ENCODE data around the gene UNCX.
"Not testable (repeated sequence)": the region's sequence is repeated elsewhere in the genome, so short reads cannot be mapped to it uniquely, and the experiment has no call there.

The UNCX gene

DNA sequence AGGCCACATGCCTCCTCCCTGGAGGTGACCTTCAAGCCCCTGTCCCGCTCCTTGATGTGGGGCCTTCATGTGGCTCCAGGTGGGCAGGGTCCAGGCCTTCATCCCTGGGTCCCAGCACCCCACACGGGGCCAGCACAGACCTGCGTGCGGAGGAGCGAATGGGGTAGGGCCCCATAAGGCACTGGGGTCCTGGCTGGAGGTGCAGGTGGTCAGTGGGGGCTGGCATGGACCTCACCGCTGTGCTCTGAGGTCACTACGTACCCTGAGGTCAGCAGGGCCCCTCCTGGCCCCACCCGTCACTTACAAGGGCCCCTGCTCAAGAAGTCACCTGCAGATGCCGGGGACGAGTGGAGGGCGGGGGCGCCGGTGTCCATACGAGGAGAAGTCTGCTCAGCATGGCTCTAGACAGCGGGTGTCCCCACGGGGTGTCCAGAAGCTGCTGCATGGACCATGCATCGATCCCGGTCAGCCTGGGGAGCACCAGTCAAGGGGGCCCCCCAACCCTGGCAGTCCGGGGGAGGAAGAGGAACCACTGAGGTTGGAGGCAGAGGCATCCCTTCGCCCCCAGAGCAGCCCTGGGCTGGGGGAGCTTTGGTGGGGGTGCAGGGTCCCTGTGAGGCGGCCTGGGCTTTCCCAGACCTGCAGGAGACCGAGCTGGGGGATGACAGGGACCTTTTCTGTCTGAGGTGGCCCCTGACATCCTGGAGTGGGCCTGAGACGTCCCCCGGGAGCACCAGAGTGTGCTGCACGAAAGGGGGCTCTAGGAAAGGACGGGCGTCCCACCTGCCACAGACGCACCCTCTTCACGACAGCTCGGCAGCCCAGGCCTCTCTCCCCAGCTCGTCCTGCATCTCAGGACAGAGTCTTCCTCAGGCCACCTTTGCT lies 34.6 kb downstream of the UNCX start:
- in situ Hi-C loops (cut with HindIII; ENCODE audit: low pct_ligation_motif_present, low pct_unique_long_range_greater_than_20kb, low sequenced_read_pairs), result no loop called here

DNA sequence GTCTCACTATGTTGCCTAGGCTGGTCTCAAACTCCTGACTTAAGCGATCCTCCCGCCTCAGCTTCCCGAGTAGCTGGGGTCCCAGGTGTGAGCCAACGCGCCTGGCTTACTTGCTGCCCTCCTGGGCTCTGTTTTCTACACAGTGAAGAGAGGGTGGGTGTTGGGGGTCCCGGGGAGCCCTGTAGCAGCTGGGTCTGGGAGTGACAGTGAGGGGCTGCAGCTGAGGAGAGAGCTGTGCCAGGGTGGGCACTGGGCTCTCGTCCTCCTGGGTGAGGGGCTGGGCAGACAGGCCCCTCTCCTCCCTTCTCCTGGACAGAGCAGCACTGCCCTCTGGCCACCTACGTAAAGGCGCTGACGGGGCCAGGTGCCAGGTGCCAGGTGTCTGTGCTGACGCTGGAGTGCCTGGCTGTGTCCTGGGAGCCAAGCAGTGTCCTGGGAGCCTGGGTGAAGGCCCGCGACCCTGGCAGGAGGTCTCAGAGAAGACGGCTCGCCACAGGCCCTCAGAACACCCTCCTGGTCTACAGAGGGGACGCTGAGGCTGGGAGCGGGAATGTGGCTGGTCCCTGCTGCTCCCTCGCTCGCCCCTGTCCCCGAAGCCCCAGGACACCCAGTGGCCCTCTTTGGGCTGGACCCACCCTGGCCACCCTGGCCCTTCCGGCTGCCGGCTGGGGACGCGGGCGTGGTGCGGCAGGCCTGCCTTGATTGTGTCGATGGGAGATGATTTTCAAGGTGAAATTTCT lies 35.6 kb downstream of the UNCX start:
- DNase-seq, result no peak
- in situ Hi-C loops (cut with HindIII; ENCODE audit: low pct_ligation_motif_present, low pct_unique_long_range_greater_than_20kb, low sequenced_read_pairs), result no loop called here

More for the DNA sequence above, 34.6 kb downstream of the UNCX start:
- no peak for DNase-seq

DNA sequence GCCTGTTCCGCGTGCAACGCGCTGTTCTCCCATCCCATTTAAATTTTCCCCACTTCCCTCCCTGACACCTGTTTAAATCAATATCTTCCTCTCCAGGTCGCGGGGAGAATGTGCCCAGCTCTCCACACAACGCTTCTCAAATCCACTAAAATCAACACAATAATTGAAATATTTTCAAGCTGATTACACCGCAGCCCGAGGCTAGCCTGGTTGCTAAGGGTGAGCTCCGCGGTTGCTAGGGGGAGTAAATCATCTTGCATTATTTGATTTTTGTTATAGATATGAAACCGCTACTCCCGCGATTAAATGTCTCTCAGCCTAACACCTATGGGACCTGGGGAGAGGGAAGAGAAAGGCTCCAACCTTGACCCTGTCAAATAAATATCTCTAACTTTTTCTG lies 36.2 kb downstream of the UNCX start:
- in situ Hi-C loops (cut with HindIII; ENCODE audit: low pct_ligation_motif_present, low pct_unique_long_range_greater_than_20kb, low sequenced_read_pairs), result no loop called here
- no peak for DNase-seq

DNA sequence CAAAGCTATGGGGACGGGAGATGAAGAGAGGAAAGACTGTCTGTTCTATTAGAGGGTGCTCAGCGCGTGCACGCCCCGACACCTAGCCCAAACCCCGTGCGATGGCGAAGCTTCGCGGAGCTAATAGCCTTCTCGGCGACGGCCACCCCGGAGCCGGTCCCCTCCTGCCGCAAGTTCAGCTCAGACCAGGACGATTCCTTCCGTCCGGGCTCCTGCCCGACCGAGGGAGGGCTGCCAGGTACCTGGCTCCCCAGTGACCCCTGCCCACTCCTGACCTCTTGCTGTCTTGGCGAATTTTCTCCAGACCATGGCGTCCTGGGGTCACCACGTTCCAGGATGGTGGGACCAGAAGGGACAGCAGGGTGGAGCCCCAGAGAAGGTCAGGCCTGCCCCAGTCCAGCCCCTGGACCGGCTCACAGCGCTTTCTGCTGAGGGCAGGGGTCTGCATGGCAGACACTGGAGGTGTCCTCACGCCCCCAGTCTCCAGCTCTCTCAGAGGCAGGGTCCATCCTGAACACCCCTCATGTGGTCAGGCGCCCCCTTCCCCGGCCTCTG lies 36.7 kb downstream of the UNCX start:
- DNase-seq, result no peak
- in situ Hi-C loops (cut with HindIII; ENCODE audit: low pct_ligation_motif_present, low pct_unique_long_range_greater_than_20kb, low sequenced_read_pairs), result no loop called here

DNA sequence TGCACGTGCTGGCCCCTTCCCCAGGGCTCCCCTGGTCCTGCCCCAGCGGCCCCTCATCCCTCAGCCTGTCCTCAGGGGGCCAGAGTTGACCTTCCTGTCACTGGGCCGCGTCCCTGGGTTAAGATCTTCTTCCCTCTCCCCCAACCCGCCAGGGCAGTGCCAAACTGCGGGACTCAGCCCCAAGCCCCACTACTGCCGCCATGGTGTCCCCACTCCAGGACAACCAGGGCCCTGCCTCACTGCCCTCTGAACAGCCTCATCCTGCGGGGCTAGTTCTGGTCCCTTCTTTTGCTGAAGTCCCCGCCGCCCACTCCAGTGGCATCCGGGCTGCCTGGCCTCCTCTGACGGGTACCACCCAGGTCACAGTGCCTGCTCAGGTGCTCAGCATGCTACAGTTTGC lies 37.5 kb downstream of the UNCX start:
- DNase-seq, result no peak

DNA sequence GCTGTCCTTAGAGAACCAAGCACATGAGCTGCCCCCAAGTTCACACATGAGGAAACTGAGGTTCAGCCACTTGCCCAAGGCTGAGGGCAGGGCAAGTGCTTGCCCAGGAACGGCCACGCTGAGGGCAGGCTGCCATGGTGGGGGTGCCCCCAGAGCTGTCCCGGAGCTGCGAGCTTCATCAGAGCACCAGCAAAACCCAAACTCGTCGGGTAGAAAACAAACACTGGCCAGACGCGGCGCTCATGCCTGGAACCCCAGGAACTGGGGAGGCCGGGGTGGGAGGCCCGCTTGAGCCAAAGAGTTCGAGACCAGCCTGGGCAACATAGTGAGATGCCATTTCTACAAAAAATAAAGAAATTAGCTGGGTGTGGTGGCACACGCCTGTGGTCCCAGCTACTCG lies 38.4 kb downstream of the UNCX start:
- no peak for DNase-seq
- in situ Hi-C loops (cut with HindIII; ENCODE audit: low pct_ligation_motif_present, low pct_unique_long_range_greater_than_20kb, low sequenced_read_pairs), result no loop called here

More for the DNA sequence above, 37.5 kb downstream of the UNCX start:
- in situ Hi-C loops (cut with HindIII; ENCODE audit: low pct_ligation_motif_present, low pct_unique_long_range_greater_than_20kb, low sequenced_read_pairs), result no loop called here

DNA sequence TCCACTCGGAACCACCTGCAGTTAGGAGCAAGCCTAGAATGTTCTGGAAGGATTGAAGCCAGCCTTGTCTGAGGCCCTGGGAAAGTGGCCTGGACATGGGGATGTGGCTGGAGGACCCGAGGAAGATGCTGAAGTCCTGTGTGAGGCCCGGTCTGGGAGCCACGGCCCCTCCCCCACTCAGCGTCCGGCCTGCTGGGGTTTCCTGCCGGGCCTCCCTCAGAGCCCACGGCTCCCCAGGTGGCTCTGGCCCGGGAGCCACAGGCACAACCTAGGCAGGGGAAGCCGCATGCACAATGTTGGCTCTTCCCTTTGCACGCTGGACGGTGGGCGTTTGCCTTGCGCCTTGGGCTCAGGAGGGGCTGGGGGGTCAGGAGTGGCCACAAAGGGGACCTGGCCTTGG lies 39.0 kb downstream of the UNCX start:
- no peak for DNase-seq
- in situ Hi-C loops (cut with HindIII; ENCODE audit: low pct_ligation_motif_present, low pct_unique_long_range_greater_than_20kb, low sequenced_read_pairs), result no loop called here

DNA sequence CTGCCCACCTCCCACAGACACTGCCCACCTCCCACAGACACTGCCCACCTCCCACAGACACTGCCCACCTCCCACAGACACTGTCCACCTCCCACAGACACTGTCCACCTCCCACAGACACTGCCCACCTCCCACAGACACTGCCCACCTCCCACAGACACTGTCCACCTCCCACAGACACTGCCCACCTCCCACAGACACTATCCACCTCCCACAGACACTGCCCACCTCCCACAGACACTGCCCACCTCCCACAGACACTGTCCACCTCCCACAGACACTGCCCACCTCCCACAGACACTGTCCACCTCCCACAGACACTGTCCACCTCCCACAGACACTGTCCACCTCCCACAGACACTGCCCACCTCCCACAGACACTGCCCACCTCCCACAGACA lies 39.5 kb downstream of the UNCX start:
- in situ Hi-C loops (cut with HindIII; ENCODE audit: low pct_ligation_motif_present, low pct_unique_long_range_greater_than_20kb, low sequenced_read_pairs); DNase-seq: not testable (repeated sequence)

DNA sequence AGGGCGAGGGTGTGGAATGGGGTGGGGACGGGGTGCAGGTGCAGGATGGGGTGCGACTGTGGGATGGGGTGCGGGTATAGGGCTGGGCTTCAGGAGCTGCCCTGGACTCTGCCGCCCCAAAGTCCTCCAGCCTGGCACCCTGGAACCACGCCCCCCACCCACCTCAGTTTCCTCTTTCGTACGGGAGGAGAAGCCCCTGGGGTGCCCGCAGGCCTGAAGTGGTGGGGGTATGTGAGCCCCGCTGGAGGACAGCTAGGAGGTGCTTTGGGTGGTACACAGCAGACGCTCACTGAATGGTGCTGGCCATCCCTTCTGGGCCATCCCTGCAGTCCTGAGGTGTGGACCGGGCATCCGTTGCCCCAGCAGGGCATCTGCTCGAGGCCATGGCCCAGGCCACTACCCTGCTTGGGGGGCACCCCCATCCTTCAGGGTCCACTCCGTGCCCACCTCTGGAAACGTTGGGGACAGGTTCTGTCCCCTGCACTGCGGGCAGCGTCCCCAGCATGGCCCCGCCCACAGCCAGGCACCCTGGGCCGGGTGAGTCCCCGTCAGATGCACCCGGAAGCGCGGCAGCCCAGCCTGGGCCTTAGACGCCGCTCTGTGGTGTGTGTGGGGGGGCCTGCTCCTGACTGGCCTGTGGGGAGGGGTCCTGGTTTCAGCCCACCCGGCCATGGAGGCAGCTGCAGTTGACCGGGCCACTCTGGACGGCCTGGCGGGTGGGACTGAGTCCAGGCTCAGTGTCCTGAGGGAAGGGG lies 41.6 kb downstream of the UNCX start:
- no peak for DNase-seq
- in situ Hi-C loops (cut with HindIII; ENCODE audit: low pct_ligation_motif_present, low pct_unique_long_range_greater_than_20kb, low sequenced_read_pairs), result no loop called here

DNA sequence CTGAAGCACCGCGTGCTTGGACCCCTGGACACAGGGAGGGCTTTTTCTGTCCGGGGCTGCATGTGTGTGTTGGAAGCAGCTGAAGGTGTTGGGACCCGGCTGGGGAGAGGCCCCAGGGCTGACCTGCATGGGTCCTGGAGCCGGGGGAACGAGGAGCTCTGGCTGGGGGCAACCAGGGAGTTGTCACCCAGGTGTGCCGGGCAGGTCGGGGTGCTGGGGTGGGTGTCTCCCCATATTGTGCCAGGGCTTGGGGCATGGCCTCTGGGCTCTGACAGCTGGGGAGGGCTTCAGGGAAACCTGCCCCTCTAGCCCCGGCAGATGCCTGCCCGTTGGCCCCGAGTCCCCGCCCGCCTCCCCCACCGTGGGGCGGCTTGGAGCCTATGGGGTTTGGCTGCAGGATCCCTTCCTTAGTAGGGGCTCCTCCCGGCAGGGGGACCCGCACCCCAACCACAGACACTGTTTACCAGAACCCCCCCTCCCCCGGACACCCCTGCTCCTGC lies 42.3 kb downstream of the UNCX start:
- no peak for DNase-seq
- in situ Hi-C loops (cut with HindIII; ENCODE audit: low pct_ligation_motif_present, low pct_unique_long_range_greater_than_20kb, low sequenced_read_pairs), result no loop called here

DNA sequence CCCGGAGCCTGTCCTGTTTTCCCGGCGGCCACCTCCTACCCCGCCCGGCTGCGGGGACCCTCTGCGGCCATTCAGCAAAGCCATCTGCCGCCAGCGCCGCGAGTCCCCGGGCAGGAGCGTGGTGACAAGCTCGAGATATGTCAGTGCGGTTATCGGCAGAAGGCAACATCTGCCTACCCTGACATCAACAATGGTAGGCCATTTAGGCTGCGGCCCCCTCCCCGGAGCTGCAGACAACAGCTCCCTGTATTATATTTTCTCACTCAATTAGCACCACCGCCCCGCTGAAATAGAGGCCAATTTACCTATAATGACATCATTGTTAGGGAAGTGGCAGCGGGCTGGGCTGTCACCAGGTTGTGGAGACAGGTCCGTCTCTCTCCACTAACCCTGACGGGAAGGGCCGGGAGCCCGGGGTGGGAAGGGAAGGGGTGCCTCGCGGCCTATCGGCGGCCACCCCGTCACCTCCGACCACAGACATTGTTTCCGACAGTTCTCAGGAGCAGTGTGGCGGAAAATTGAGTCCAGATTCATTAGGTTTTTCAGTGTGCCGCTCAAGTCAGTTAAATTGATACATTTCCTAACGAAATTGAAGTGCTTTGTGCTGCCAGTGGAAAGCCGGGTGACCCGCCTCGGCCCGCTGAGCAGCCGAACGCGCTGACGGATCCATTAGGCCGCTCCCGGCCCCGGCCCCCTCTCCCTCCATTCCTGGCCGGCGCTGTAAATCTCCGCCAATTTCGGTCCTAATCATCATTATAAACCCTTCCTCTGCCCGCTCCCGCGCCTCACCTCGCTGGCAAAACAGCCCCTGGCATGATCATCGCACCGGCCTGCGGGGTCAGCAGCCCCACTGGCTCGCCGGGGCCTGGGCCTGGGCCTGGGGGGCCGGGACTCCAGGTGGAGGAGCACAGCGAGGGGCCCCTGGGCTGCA lies 43.0 kb downstream of the UNCX start:
- no peak for DNase-seq
- in situ Hi-C loops (cut with HindIII; ENCODE audit: low pct_ligation_motif_present, low pct_unique_long_range_greater_than_20kb, low sequenced_read_pairs), result no loop called here

DNA sequence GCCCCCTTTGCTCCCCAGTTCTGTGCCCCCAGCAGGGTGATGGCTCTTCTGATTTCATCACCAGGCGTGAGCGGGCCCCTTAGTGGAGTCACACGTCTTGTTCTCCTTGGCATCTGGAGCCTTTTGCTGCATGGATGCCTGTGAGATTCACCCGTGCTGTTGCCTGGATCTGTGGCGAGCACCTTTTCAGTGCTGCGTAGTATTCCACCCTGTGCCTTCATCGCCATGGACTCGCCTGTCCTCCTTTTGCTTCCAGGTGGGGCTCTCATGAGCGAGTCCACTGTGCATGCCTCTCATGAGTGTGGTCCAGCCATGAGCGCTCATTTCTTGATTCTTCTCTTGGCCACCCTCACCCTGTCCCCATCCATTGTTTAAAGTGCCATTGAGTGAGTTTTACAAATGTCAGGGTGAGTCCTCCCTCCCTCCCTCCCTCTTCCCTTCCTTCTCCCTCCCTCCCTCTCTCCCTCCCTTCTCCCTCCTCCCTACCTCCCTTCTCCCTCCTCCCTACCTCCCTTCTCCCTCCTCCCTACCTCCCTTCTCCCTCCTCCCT lies 44.0 kb downstream of the UNCX start:
- in situ Hi-C loops (cut with HindIII; ENCODE audit: low pct_ligation_motif_present, low pct_unique_long_range_greater_than_20kb, low sequenced_read_pairs), result no loop called here
- no peak for DNase-seq

DNA sequence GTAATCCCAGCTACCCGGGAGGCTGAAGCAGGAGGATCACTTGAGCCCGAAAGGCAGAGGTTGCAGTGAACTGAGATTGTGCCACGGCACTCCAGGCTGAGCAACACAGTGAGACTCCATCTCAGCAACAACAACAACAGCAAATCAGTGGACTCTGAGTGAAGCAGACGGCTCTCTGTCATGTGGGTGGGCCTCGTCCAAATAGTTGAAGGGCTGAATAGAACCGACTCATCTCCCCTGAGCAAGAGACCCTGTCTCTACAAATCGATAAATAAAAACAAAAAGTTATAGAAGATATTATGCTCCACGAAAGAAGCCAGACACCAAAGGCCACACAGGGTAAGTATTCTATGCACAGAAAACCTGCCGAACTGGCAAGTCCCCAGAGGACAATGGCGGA lies 45.9 kb downstream of the UNCX start:
- in situ Hi-C loops (cut with HindIII; ENCODE audit: low pct_ligation_motif_present, low pct_unique_long_range_greater_than_20kb, low sequenced_read_pairs), result no loop called here
- no peak for DNase-seq

DNA sequence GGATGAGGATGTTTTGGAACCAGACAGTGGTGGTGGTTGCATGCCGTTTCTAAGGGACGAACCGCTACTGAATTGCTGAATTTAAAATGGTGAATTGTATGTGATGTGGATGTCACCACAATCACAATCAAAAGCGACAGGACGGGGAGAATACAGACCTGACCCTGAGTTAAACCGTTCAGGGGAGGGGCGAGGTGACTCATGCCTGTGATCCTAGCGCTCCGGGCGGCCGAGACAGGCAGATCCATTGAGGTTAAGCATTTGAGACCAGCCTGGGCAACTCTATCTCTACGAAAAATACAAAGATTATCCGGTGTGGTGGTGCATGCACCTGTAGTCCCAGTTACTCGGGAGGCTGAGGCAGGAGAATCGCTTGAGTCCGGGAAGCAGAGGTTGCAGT lies 46.4 kb downstream of the UNCX start:
- DNase-seq, result no peak
- in situ Hi-C loops (cut with HindIII; ENCODE audit: low pct_ligation_motif_present, low pct_unique_long_range_greater_than_20kb, low sequenced_read_pairs), result no loop called here

DNA sequence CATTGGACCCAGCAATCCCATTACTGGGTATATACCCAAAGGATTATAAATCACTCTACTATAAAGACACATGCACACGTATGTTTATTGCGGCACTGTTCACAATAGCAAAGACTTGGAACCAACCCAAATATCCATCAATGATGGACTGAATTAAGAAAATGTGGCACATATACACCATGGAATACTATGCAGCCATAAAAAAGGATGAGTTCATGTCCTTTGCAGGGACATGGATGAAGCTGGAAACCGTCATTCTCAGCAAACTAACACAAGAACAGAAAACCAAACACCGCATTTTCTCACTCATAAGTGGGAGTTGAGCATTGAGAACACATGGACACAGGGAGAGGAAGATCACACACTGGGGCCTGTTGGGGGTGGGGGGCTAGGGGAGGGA lies 47.2 kb downstream of the UNCX start:
- in situ Hi-C loops (cut with HindIII; ENCODE audit: low pct_ligation_motif_present, low pct_unique_long_range_greater_than_20kb, low sequenced_read_pairs); DNase-seq: not testable (repeated sequence)

DNA sequence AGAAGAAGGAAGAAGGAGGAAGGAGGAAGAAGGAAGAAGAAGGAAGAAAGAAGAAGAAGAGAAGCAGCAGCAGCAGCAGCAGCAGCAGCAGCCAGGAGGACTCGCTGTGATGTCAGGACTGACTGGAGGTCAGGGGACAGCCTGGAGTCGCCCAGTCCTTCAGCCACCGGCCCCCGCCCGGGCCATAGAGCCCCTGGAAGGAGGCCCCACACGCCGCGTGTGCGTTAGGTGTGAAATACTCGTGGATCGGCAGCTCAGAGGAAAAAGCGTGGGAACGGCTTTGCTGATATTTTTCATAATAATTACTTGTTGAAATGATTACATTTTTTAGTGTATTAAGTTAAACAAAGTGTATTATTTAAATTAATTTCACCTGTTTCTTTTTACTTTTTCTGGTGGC lies 48.4 kb downstream of the UNCX start:
- in situ Hi-C loops (cut with HindIII; ENCODE audit: low pct_ligation_motif_present, low pct_unique_long_range_greater_than_20kb, low sequenced_read_pairs), result no loop called here
- no peak for DNase-seq

DNA sequence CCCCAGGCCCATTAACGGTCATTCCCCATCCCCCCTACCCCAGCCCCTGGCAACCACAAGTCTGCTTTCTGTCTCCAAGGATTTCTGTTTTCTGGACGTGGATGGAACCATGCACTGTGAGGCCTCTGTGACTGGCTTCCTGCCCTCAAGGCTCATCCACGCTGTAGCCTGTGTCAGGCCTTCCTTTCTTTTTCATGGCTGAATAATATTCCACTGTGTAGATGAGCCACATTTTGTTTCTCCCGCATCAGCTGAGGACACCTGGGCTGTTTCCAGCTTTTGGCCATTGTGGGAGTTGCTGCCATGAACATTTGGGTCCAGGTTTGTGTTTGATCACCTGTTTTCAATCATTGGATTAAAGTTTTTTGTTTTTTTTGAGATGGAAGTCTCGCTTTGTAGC lies 50.0 kb downstream of the UNCX start:
- in situ Hi-C loops (cut with HindIII; ENCODE audit: low pct_ligation_motif_present, low pct_unique_long_range_greater_than_20kb, low sequenced_read_pairs), result no loop called here
- DNase-seq, result no peak

DNA sequence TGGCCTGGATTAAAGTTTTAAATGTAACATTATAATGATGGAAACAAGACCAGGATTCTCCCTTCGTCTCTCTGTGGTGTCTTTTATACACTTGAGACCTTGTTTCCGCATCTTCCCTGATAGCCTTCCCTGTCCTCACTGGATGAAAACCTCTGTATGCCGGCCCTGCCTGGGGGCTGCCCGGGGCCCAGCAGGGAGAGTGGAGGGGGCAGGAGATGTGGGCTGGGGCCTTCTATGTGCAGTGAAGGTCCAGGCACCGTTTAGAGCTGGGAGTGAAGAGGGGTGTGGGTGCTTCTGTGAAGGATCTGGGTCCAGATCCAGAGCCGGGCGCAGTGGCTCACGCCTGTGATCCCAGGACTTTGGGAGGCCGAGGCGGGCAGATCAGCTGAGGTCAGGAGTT lies 50.7 kb downstream of the UNCX start:
- DNase-seq, result no peak
- in situ Hi-C loops (cut with HindIII; ENCODE audit: low pct_ligation_motif_present, low pct_unique_long_range_greater_than_20kb, low sequenced_read_pairs), result no loop called here
